Astrocyte (in vitro differentiated cells and primary cell): ENCODE measurements around the gene C1orf105. TPM values are rescaled to one million over a fixed set of nuclear protein-coding genes. Genes with fewer than 3 reads are reported as not detected.

Source experiments
- DNase-seq: peaks from one replicate; pipeline ENCODE4 v3.0.0-alpha.2; 2010; ENCODE audit warnings: low read depth
- FAIRE-seq: peaks from 2 replicates; lab custom pipeline; 2011; peaks lifted over from hg19 to GRCh38; lab: Jason Lieb, UNC
- H2AFZ ChIP-seq: 2 replicates; pipeline ENCODE4 v1.6.0; 2012; ENCODE audit warnings: low read depth, low read length, inconsistent platforms
- H3K27ac ChIP-seq: 2 replicates; pipeline ENCODE4 v1.5.1; 2011; ENCODE audit warnings: low read depth, low read length, inconsistent platforms
- H3K27me3 ChIP-seq: 2 replicates; pipeline ENCODE4 v1.6.0; 2011; ENCODE audit warnings: low read length, inconsistent platforms; ENCODE audit not compliant: insufficient read depth
- H3K36me3 ChIP-seq: 2 replicates; pipeline ENCODE4 v1.5.1; 2011; ENCODE audit warnings: low read length, inconsistent platforms; ENCODE audit not compliant: insufficient read depth
- H3K4me1 ChIP-seq: 2 replicates; pipeline ENCODE4 v1.5.1; 2011; ENCODE audit warnings: low read length, inconsistent platforms; ENCODE audit not compliant: insufficient read depth
- H3K4me2 ChIP-seq: 2 replicates; pipeline ENCODE4 v1.6.0; 2012; ENCODE audit warnings: low read length, inconsistent platforms
- H3K4me3 ChIP-seq: 2 replicates; pipeline ENCODE4 v1.5.1; 2011; ENCODE audit warnings: low read depth, mild to moderate bottlenecking, low read length, inconsistent platforms; ENCODE audit not compliant: insufficient read depth
- H3K79me2 ChIP-seq: 2 replicates; pipeline ENCODE4 v1.6.0; 2012; ENCODE audit warnings: mild to moderate bottlenecking, low read length, inconsistent platforms; ENCODE audit not compliant: insufficient read depth
- H3K9ac ChIP-seq: 2 replicates; pipeline ENCODE4 v1.6.0; 2012; ENCODE audit warnings: mild to moderate bottlenecking, low read length, inconsistent platforms
- H3K9me3 ChIP-seq: 2 replicates; pipeline ENCODE4 v1.5.1; 2012; ENCODE audit warnings: low read depth, mild to moderate bottlenecking, low read length, inconsistent platforms; ENCODE audit not compliant: insufficient read depth
- H4K20me1 ChIP-seq: 2 replicates; pipeline ENCODE4 v1.6.0; 2012; ENCODE audit warnings: low read length, inconsistent platforms; ENCODE audit not compliant: insufficient read depth
- H3K27ac Mint-ChIP-seq: one replicate; pipeline ENCODE4 v1.8.0; 2021; ENCODE audit warnings: mild to moderate bottlenecking, mixed read lengths; ENCODE audit not compliant: unreplicated experiment
- H3K27me3 Mint-ChIP-seq: one replicate; pipeline ENCODE4 v1.8.0; 2021; ENCODE audit warnings: low read depth, mixed read lengths; ENCODE audit not compliant: unreplicated experiment
- H3K36me3 Mint-ChIP-seq: one replicate; pipeline ENCODE4 v1.8.0; 2021; ENCODE audit warnings: low read depth, mixed read lengths; ENCODE audit not compliant: unreplicated experiment
- H3K4me1 Mint-ChIP-seq: one replicate; pipeline ENCODE4 v1.8.0; 2021; ENCODE audit warnings: low read depth, mixed read lengths; ENCODE audit not compliant: unreplicated experiment
- H3K4me3 Mint-ChIP-seq: one replicate; pipeline ENCODE4 v1.8.0; 2021; ENCODE audit warnings: mild to moderate bottlenecking, moderate library complexity, mixed read lengths; ENCODE audit not compliant: unreplicated experiment
- H3K9me3 Mint-ChIP-seq: one replicate; pipeline ENCODE4 v1.8.0; 2021; ENCODE audit warnings: mild to moderate bottlenecking, mixed read lengths; ENCODE audit not compliant: unreplicated experiment
- CTCF ChIP-seq: IDR thresholded peaks from 2 replicates; pipeline ENCODE4 v1.5.1; 2011; ENCODE audit warnings: low read depth, mild to moderate bottlenecking, inconsistent platforms, low read length, moderate library complexity; ENCODE audit not compliant: insufficient read depth
- EZH2 ChIP-seq: IDR thresholded peaks from 2 replicates; pipeline ENCODE4 v1.6.1; 2012; ENCODE audit warnings: mild to moderate bottlenecking, low read length, inconsistent platforms; ENCODE audit not compliant: insufficient read depth
- total RNA-seq: library from RNA; stranded (reverse); gene quantifications from 2 replicates; pipeline ENCODE4 v1.2.1, GENCODE V29; 2021

Gene C1orf105
- total RNA-seq, 1 donor from 2014 or later = not detected

GRCh38 chr1:172393354-172393753 is 27.1 kb upstream of the C1orf105 start:
- DNase-seq (no peak), FAIRE-seq (no peak)
- no peak overlapping the region for H3K27ac ChIP-seq
- no peak overlapping the region for H3K9ac ChIP-seq
- no peaks in the 10 kb centered on the region for H3K79me2 ChIP-seq
- Mint-ChIP-seq H3K4me1 (peaks cover 43% of the 10 kb centered on the region), H3K4me3 (no peak overlapping the region), H3K27me3 (no peaks in the 10 kb centered on the region), H3K9me3 (no peaks in the 10 kb centered on the region), H3K36me3 (peaks cover 4% of the 10 kb centered on the region), H3K27ac (no peak overlapping the region)
- H2AFZ ChIP-seq = no peak overlapping the region
- H3K9me3 ChIP-seq = no peaks in the 10 kb centered on the region
- no peak overlapping the region for H3K4me3 ChIP-seq
- no peak overlapping the region for H3K4me2 ChIP-seq
- H3K36me3 ChIP-seq = no peaks in the 10 kb centered on the region
- no peaks in the 10 kb centered on the region for H4K20me1 ChIP-seq
- TF ChIP-seq EZH2 (no peak), CTCF (no peak)
- peaks cover 10% of the 10 kb centered on the region for H3K4me1 ChIP-seq
- H3K27me3 ChIP-seq = no peaks in the 10 kb centered on the region

- Histone ChIP-seq H3K4me2 (no peak overlapping the region), H3K27ac (no peak overlapping the region), H3K79me2 (no peaks in the 10 kb centered on the region), H3K4me1 (peaks cover 19% of the 10 kb centered on the region), H4K20me1 (no peaks in the 10 kb centered on the region), H3K36me3 (no peaks in the 10 kb centered on the region), H3K27me3 (no peaks in the 10 kb centered on the region), H3K4me3 (no peak overlapping the region), H3K9ac (no peak overlapping the region), H2AFZ (no peak overlapping the region), H3K9me3 (no peaks in the 10 kb centered on the region)
- H3K4me3 Mint-ChIP-seq = no peak overlapping the region
- no peaks in the 10 kb centered on the region for H3K36me3 Mint-ChIP-seq
- H3K27me3 Mint-ChIP-seq = no peaks in the 10 kb centered on the region
- H3K9me3 Mint-ChIP-seq = no peaks in the 10 kb centered on the region
- FAIRE-seq = no peak
- H3K4me1 Mint-ChIP-seq = peaks cover 52% of the 10 kb centered on the region
- no peak for TF ChIP-seq CTCF
- no peak for TF ChIP-seq EZH2
- H3K27ac Mint-ChIP-seq = peak overlapping the region; percentile 91
- no peak for DNase-seq
Observed at GRCh38 chr1:172394141-172394751, 26.2 kb upstream of the C1orf105 start.

- no peaks in the 10 kb centered on the region for H3K27me3 Mint-ChIP-seq
- Histone ChIP-seq H3K27ac (no peak overlapping the region), H4K20me1 (no peaks in the 10 kb centered on the region), H3K27me3 (no peaks in the 10 kb centered on the region), H3K9ac (no peak overlapping the region), H3K9me3 (no peaks in the 10 kb centered on the region), H3K36me3 (no peaks in the 10 kb centered on the region), H3K4me3 (no peak overlapping the region), H2AFZ (no peak overlapping the region), H3K4me2 (no peak overlapping the region), H3K4me1 (peaks cover 22% of the 10 kb centered on the region), H3K79me2 (no peaks in the 10 kb centered on the region)
- no peaks in the 10 kb centered on the region for H3K9me3 Mint-ChIP-seq
- DNase-seq (no peak), FAIRE-seq (no peak)
- TF ChIP-seq CTCF = no peak
- no peak for TF ChIP-seq EZH2
- H3K4me1 Mint-ChIP-seq = peaks cover 55% of the 10 kb centered on the region
- peak overlapping the region; percentile 91 for H3K27ac Mint-ChIP-seq
- no peak overlapping the region for H3K4me3 Mint-ChIP-seq
- no peaks in the 10 kb centered on the region for H3K36me3 Mint-ChIP-seq
Observed at GRCh38 chr1:172394811-172395210, 25.7 kb upstream of the C1orf105 start.
